Measurements from ENCODE around the gene RAD23B. TPM values are rescaled to one million over a fixed set of nuclear protein-coding genes. Genes with fewer than 3 reads are reported as not detected.

The RAD23B gene
- total RNA-seq, 4 donors from 2014 or later = 45.7 to 57.4 (median 50.5) TPM

DNA sequence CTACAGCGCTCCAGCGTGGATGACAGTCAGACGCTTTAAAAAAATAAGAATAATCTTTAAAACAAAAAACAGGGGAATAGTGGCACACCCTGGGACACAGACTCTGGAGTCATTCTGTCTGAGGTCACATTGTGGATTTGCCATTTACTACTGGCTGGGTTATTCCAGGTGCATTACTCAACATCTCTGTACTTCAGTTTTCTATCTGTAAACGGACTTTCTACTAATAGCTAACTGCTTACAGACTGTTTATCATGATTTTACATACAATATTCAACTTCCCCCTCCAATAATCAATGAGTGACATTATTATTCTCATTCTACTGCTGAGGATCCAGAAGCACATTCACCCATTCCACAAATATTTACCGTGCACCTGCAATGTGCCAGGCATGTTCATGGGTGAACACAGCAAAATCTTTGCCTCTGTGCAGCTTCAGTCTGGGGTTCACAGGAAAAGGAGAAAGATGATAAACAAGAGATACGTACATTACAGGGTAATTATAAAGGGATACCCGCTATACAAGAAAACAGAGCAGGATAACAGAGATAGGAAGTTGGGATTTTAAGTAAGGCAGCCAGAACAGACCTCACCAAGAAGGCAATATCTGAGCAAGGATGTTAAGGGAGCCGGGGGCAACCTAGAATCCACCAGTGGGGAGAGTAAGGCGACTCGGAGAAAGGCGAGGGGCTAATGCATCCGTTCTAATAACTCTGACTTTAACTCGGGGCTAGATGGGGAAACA, 984 bp upstream of the RAD23B start:
- H3K4me3 ChIP-seq = peak overlapping the region; percentile 89 to 100 (median 98)
- peaks cover 0 to 34% (median 8%) of the 10 kb centered on the region in 4 donors for H3K4me1 ChIP-seq
- H3K27ac ChIP-seq = peak overlapping the region; percentile 70 to 99 (median 86)
- H3K9me3 ChIP-seq = no peaks in the 10 kb centered on the region
- no peak for DNase-seq
- H3K27me3 ChIP-seq = no peaks in the 10 kb centered on the region
- TF ChIP-seq CTCF (IDR thresholded peaks at IDR 0.05) (no peak), POLR2A (IDR thresholded peaks at IDR 0.05) (no peak)
- no peaks in the 10 kb centered on the region for H3K36me3 ChIP-seq

- no peak for TF ChIP-seq CTCF (IDR thresholded peaks at IDR 0.05)
- TF ChIP-seq POLR2A (IDR thresholded peaks at IDR 0.05) = no peak
- Histone ChIP-seq H3K4me1 (peaks cover 0 to 37% (median 8%) of the 10 kb centered on the region in 4 donors), H3K36me3 (no peaks in the 10 kb centered on the region), H3K4me3 (peak overlapping the region; percentile 89 to 100 (median 98)), H3K27me3 (no peaks in the 10 kb centered on the region), H3K27ac (peak overlapping the region; percentile 96 to 99 (median 99)), H3K9me3 (no peaks in the 10 kb centered on the region)
- peak; percentile 69 to 88 (median 81) for DNase-seq
Observed at GRCh38 chr9:107283623-107284616, 841 bp downstream of the RAD23B start.

DNA sequence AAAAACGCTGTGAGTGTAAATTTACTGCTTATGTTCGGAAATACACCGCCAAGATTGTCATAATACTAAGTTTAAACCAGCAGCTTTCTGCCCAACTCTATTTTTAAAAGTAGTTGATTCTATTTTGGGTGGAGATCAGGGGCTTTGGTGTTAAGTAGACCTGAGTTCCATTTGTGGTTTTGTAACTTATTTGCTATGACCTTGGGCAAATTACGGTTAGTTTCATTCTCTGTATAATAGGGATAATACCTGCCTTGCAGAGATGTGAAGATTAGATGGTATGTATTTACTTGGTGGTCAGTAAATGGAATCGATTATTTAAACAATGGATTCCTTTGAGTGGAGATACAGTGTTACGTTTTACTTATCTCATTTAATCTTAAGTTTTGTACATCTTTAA, 1.6 kb downstream of the RAD23B start:
- Histone ChIP-seq H3K9me3 (no peaks in the 10 kb centered on the region), H3K27ac (peak overlapping the region in 3 of 4 donors; percentile 96 to 99 (median 99)), H3K4me1 (peaks cover 0 to 37% (median 8%) of the 10 kb centered on the region in 4 donors), H3K27me3 (no peaks in the 10 kb centered on the region), H3K4me3 (peak overlapping the region; percentile 89 to 100 (median 98)), H3K36me3 (no peaks in the 10 kb centered on the region)
- TF ChIP-seq CTCF (IDR thresholded peaks at IDR 0.05) (no peak), POLR2A (IDR thresholded peaks at IDR 0.05) (no peak)
- no peak for DNase-seq

GRCh38 chr9:107285286-107285685, 2.2 kb downstream of the RAD23B start:
- Histone ChIP-seq H3K4me3 (peak overlapping the region in 3 of 4 donors; percentile 89 to 100 (median 98)), H3K27ac (no peak overlapping the region), H3K27me3 (no peaks in the 10 kb centered on the region), H3K36me3 (no peaks in the 10 kb centered on the region), H3K9me3 (no peaks in the 10 kb centered on the region), H3K4me1 (peaks cover 0 to 44% (median 8%) of the 10 kb centered on the region in 4 donors)
- no peak for DNase-seq
- TF ChIP-seq POLR2A (IDR thresholded peaks at IDR 0.05) (no peak), CTCF (IDR thresholded peaks at IDR 0.05) (no peak)

DNA sequence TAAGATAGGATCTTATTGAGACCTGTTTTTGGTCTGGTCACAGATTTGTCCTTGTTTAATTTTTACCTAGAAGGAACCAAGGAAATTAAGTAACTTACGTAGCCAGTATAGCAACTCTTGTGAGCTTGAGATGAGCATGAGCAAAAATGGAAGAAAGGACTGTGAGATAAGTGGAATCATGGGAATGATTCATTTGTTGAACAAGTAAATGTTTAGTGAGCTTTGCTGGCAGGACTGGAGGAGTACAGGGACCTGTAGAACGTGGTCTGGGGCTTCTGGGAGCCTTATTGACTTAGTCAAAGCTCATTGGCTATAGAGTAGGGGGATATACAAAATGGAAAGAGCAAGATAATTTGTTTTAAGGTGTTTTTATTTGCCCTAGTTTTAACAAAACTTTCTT, 3.0 kb downstream of the RAD23B start:
- no peak for TF ChIP-seq POLR2A (IDR thresholded peaks at IDR 0.05)
- peaks cover 0 to 51% (median 9%) of the 10 kb centered on the region in 4 donors for H3K4me1 ChIP-seq
- peak overlapping the region in 1 of 4 donors; percentile 1 for H3K4me3 ChIP-seq
- no peaks in the 10 kb centered on the region for H3K9me3 ChIP-seq
- no peaks in the 10 kb centered on the region for H3K27me3 ChIP-seq
- no peak for DNase-seq
- H3K27ac ChIP-seq = no peak overlapping the region
- H3K36me3 ChIP-seq = no peaks in the 10 kb centered on the region

Data from Peyer's patch (tissue), 4 donors.